Measurements from ENCODE around the gene XRCC3. TPM values are rescaled to one million over a fixed set of nuclear protein-coding genes. Genes with fewer than 3 reads are reported as not detected.

XRCC3 gene
- total and polyA plus RNA-seq, 12 donors, result 1.0 to 4.4 (median 3.0) TPM

DNA sequence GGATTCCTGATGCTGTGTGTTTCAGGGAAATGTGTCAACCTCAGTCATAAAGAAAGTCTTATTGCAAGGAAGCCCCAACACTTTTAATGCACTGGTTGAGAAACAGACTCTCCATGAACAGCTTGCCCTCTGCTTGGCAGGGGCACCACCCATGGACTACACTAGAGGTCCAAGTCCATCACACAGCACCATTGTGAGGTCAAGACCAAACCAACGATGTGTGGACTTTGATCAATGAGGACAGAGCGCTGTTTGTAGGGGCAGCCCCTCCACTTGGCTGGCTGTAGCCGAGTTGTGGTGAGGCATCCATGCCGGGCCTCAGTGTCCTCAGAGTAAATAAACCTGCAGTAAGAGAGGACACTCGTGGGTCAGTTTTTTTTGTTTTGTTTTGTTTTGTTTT, 30.2 kb upstream of the XRCC3 start:
- Histone ChIP-seq H3K27me3 (no peaks in the 10 kb centered on the region), H3K9me3 (no peaks in the 10 kb centered on the region), H3K4me1 (peaks cover 0 to 12% (median 0%) of the 10 kb centered on the region in 9 donors), H3K4me3 (no peak overlapping the region), H3K27ac (no peak overlapping the region), H3K36me3 (peaks cover 0 to 100% (median 29%) of the 10 kb centered on the region in 9 donors)
- no peak for DNase-seq
- TF ChIP-seq, protein P1, sequence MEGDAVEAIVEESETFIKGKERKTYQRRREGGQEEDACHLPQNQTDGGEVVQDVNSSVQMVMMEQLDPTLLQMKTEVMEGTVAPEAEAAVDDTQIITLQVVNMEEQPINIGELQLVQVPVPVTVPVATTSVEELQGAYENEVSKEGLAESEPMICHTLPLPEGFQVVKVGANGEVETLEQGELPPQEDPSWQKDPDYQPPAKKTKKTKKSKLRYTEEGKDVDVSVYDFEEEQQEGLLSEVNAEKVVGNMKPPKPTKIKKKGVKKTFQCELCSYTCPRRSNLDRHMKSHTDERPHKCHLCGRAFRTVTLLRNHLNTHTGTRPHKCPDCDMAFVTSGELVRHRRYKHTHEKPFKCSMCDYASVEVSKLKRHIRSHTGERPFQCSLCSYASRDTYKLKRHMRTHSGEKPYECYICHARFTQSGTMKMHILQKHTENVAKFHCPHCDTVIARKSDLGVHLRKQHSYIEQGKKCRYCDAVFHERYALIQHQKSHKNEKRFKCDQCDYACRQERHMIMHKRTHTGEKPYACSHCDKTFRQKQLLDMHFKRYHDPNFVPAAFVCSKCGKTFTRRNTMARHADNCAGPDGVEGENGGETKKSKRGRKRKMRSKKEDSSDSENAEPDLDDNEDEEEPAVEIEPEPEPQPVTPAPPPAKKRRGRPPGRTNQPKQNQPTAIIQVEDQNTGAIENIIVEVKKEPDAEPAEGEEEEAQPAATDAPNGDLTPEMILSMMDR (IDR thresholded peaks at IDR 0.05), result no peak
- WGBS, 2 donors, result 83% methylated on average over 5 of the region's 5 CpGs
- intact Hi-C loops (cut with DNase I), result no loop called here
- no peak for ATAC-seq

- 72 to 74% methylated on average over 15 of the region's 15 CpGs for WGBS, 2 donors
- H3K27me3 ChIP-seq, result no peaks in the 10 kb centered on the region
- no peak for DNase-seq
- peaks cover 0 to 12% (median 0%) of the 10 kb centered on the region in 9 donors for H3K4me1 ChIP-seq
- H3K4me3 ChIP-seq, result no peak overlapping the region
- H3K9me3 ChIP-seq, result no peaks in the 10 kb centered on the region
- TF ChIP-seq, protein P1 (IDR thresholded peaks at IDR 0.05), result no peak
- H3K36me3 ChIP-seq, result peaks cover 0 to 100% (median 26%) of the 10 kb centered on the region in 9 donors
- ATAC-seq, result no peak
- no peak overlapping the region for H3K27ac ChIP-seq
- intact Hi-C loops (cut with DNase I), result no loop called here
These were observed 29.6 kb upstream of the XRCC3 start for GRCh38 chr14:103744621-103745395.

DNA sequence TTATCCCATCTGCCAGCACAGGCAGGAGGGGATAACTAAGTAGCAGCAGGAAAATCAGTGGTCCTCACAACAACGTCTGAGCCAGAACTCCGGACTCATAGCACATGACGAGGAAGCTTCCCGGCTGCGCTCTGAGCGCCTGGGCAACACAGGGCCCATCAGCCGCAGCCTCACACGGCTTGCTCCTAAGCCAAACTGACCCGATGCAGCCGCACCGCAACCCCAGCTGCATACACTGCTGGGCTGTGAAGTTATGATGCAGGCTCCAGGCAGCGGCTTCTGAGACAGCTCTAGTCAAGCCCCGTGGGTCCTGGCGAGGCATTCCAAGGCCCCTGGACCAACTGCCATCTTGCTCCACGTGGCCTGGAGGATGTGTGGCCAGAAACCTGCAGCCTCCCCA, 28.4 kb upstream of the XRCC3 start:
- no peak for DNase-seq
- Histone ChIP-seq H3K27ac (no peak overlapping the region), H3K36me3 (peaks cover 0 to 100% (median 25%) of the 10 kb centered on the region in 9 donors), H3K27me3 (no peaks in the 10 kb centered on the region), H3K4me3 (no peak overlapping the region), H3K9me3 (no peaks in the 10 kb centered on the region), H3K4me1 (peaks cover 0 to 12% (median 0%) of the 10 kb centered on the region in 9 donors)
- intact Hi-C loops (cut with DNase I), result no loop called here
- TF ChIP-seq, protein P1 (IDR thresholded peaks at IDR 0.05), result no peak
- no peak for ATAC-seq
- WGBS, 2 donors, result 89 to 92% methylated on average over 15 of the region's 15 CpGs

- Histone ChIP-seq H3K4me3 (no peak overlapping the region), H3K36me3 (peaks cover 4 to 100% (median 22%) of the 10 kb centered on the region in 9 donors), H3K27me3 (no peaks in the 10 kb centered on the region), H3K9me3 (no peaks in the 10 kb centered on the region), H3K4me1 (peaks cover 0 to 12% (median 0%) of the 10 kb centered on the region in 9 donors), H3K27ac (peak overlapping the region in 1 of 10 donors; percentile 26)
- DNase-seq (no peak), ATAC-seq (no peak)
- TF ChIP-seq, protein P1 (IDR thresholded peaks at IDR 0.05), result no peak
- intact Hi-C loops (cut with DNase I), result no loop called here
- WGBS, 2 donors, result 92 to 93% methylated on average over 14 of the region's 14 CpGs
These were observed 27.4 kb upstream of the XRCC3 start for GRCh38 chr14:103742499-103743255.
